ENCODE measurements around the gene SLC49A4.

- TF ChIP-seq GATA2 (IDR thresholded peaks at IDR 0.05; ENCODE audit: low read depth, low read length) (no peak), GATA3 (IDR thresholded peaks at IDR 0.05; ENCODE audit: low read depth, low read length) (no peak)
Observed at GRCh38 chr3:122890720-122891220, 95.9 kb downstream of the SLC49A4 start.

Measured in SH-SY5Y (cell line).